ENCODE results near the gene PDLIM1.

GRCh38 chr10:95303950-95304349 is 13.1 kb upstream of the PDLIM1 start:
- no peak for TF ChIP-seq ZNF274 (IDR thresholded peaks at IDR 0.05; ENCODE audit: low read depth, low read length)
- TF ChIP-seq YY1 (IDR thresholded peaks at IDR 0.05; ENCODE audit: insufficient read depth, insufficient read length): no peak

All from NT2/D1 (cell line).